Measurements from ENCODE around the gene MAML2. TPM values are rescaled to one million over a fixed set of nuclear protein-coding genes. Genes with fewer than 3 reads are reported as not detected.
A peak's percentile ranks its signal among the peaks of the same experiment; 100 is the strongest.

The MAML2 gene
- total RNA-seq, 1 donor from 2014 or later, result 31.5 TPM

DNA sequence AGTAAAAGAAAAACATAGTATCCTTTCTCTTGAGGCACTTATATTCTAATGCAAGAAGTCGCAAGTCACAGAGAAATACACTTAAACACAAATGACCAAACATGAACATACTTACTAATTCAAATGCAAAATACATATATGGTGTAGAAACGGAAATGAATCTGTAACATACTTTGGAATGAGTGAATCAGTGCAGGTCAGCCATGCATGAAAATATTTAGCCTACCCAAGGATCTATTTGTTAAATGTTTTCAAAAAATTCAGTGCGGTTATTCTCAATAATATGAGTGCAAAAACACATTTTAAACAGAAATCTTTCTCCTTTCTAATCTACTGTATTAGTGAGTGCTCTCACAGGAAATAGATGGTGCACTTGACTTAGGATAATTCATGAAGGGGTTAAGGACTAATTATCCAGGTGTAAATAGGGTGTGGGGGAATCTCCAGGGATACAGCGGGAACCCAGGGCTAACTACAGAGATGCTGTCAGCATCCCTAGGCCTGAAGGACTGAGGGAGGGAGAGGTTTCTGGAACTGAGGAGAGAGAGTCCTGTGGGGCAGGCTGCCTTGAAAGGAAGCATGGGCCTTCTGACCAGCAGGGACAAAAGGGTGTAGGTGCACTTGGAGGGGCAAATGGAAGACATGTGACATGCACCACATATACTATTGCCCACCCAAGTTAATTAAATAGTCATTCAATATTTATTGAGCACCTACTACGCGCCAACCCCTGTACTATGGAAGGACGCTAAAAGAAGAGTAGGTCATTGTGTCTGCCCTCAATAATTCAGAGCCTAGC lies 139.2 kb downstream of the MAML2 start:
- H3K4me1 ChIP-seq, result peaks cover 43% of the 10 kb centered on the region
- no peak overlapping the region for H3K27ac ChIP-seq

DNA sequence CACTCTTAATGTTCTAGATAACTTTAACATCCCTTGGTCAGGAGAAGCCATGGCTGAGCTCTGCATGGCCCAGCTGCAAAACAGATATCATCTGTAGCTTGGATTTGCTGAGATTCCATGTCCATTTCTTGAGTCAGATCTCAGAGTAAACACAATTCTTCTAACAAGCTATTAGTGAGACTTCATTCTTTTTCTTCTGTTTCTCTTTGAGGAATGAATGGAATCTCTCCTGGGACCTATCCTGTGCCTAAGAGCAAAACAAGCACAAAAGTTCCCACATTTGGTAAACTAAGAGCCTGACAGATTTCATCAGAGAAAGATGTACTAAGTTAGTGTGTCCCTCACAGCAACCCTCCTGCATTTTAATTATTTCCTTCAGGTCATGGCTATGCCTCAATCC lies 142.8 kb downstream of the MAML2 start:
- Histone ChIP-seq H3K27ac (no peak overlapping the region), H3K4me3 (no peak overlapping the region), H3K4me1 (peaks cover 37% of the 10 kb centered on the region), H3K36me3 (no peaks in the 10 kb centered on the region), H3K9me3 (no peaks in the 10 kb centered on the region), H3K27me3 (ENCODE audit: low read depth) (no peaks in the 10 kb centered on the region)
- TF ChIP-seq CTCF (IDR thresholded peaks at IDR 0.05), result no peak
- peak in 1 of 2 donors; percentile 38 for ATAC-seq
- no peak for DNase-seq
- intact Hi-C loops (cut with DNase I), result no loop called here

More for the DNA sequence above, 139.2 kb downstream of the MAML2 start:
- Histone ChIP-seq H3K4me3 (no peak overlapping the region), H3K9me3 (no peaks in the 10 kb centered on the region), H3K27me3 (ENCODE audit: low read depth) (no peaks in the 10 kb centered on the region), H3K36me3 (no peaks in the 10 kb centered on the region)
- intact Hi-C loops (cut with DNase I), result no loop called here
- no peak for DNase-seq
- no peak for ATAC-seq
- no peak for TF ChIP-seq CTCF (IDR thresholded peaks at IDR 0.05)

GRCh38 chr11:96199563-96200025 lies 143.4 kb downstream of the MAML2 start:
- ATAC-seq (peak in 1 of 2 donors; percentile 33), DNase-seq (no peak)
- intact Hi-C loops (cut with DNase I), result no loop called here
- no peak for TF ChIP-seq CTCF (IDR thresholded peaks at IDR 0.05)
- H3K36me3 ChIP-seq, result no peaks in the 10 kb centered on the region
- H3K27ac ChIP-seq, result no peak overlapping the region
- H3K9me3 ChIP-seq, result no peaks in the 10 kb centered on the region
- peaks cover 39% of the 10 kb centered on the region for H3K4me1 ChIP-seq
- H3K4me3 ChIP-seq, result no peak overlapping the region
- H3K27me3 ChIP-seq (ENCODE audit: low read depth), result no peaks in the 10 kb centered on the region

DNA sequence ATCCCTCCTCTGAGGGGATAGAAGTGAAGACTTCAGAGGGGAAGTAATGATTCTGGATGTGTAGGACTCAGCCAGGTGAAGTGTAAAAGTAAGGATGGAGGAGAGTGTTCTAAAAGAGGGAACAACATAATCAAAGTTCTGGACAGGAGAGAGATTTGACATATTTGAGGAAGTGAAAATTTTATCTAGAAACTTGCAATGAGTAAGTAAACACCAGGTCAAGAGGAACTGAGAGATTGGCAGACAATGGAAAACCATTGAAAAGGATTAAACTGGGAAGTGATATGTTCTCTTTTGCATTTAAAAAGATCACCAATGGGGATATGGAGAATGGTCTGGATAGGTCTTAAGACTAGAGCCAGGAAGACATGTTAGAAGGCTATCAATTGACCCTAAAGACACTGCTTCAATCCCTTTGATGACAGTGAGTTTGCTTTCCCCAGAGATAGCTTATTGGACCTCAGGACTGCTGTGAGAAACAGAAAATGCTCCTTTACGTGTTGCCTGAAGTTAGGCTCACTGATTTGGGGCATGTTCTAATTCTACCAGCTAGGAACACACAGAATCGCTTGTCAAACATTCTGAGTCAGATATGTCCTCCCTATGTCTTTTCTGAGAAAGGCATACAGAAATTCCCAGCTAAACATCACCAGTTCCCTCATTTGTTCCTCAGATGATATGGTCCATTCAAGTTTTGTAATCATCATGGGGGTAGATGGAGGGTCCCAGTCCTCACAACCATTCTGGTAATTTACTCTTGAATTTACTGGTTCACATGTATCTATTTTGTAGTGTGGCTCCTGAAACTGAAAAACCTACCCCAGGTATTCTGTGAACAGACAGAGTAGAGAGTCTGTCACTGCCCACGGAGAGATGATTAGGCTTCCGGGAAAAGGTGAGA lies 144.9 kb downstream of the MAML2 start:
- TF ChIP-seq CTCF (IDR thresholded peaks at IDR 0.05), result no peak
- DNase-seq, result no peak

DNA sequence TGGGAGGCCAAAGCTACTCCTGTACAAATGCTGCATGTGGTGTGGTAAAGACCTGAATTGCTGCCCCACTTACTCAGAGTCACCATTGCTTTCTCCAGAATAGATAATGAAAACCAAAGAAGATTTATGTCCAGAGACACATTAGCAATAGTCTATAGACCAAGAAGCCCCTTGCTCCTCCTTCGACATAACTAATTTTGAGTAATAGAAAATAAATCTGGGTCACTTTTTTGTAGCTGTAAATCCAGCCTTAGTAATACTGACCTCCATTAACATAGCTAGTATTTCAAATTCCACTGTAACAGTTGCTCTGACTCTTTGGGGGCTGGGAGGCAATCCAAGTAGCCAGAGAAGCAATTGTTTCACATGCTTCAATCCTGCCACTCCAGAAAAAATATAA lies 145.9 kb downstream of the MAML2 start:
- H3K4me1 ChIP-seq, result peaks cover 53% of the 10 kb centered on the region
- H3K36me3 ChIP-seq, result no peaks in the 10 kb centered on the region
- no peak overlapping the region for H3K27ac ChIP-seq
- H3K9me3 ChIP-seq, result no peaks in the 10 kb centered on the region
- no peak overlapping the region for H3K4me3 ChIP-seq
- H3K27me3 ChIP-seq (ENCODE audit: low read depth), result no peaks in the 10 kb centered on the region
- DNase-seq, result no peak
- ATAC-seq, result no peak
- TF ChIP-seq CTCF (IDR thresholded peaks at IDR 0.05), result no peak
- intact Hi-C loops (cut with DNase I), result no loop called here

More for the DNA sequence above, 144.9 kb downstream of the MAML2 start:
- no peaks in the 10 kb centered on the region for H3K27me3 ChIP-seq (ENCODE audit: low read depth)
- H3K4me1 ChIP-seq, result peaks cover 53% of the 10 kb centered on the region
- no peaks in the 10 kb centered on the region for H3K9me3 ChIP-seq
- peak in 1 of 2 donors; percentile 30 for ATAC-seq
- H3K4me3 ChIP-seq, result no peak overlapping the region
- peak overlapping the region; percentile 5 for H3K27ac ChIP-seq
- H3K36me3 ChIP-seq, result no peaks in the 10 kb centered on the region
- intact Hi-C loops (cut with DNase I), result no loop called here
